ENCODE measurements around the gene SURF6.

SURF6 gene

GRCh38 chr9:133368249-133368881 is 32.4 kb upstream of the SURF6 start:
- DNase-seq (ENCODE audit: low read depth in 3 of 3): no peak

DNA sequence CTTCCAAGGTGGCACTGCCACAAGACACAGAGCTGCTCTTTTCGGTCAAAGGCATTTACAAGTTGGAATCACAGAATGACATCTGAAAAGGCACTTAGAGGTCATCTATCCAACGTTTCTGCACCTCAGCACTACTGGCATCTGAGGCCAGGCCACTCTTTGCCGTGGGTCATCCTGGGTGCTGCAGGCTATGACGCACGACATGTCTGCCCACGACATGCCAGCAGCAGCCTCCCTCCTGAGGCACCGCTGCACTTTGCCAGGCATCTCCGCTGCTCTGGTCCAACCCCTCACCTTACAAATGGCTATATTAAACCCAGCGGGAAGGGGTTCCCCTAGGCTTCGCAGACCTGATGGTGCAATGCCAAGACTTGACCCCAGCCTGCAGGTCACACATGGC is 31.8 kb upstream of the SURF6 start:
- no peak for DNase-seq (ENCODE audit: low read depth in 3 of 3)

- no peak for DNase-seq (ENCODE audit: low read depth in 3 of 3)
Measured at GRCh38 chr9:133367221-133367620, 31.2 kb upstream of the SURF6 start.

DNA sequence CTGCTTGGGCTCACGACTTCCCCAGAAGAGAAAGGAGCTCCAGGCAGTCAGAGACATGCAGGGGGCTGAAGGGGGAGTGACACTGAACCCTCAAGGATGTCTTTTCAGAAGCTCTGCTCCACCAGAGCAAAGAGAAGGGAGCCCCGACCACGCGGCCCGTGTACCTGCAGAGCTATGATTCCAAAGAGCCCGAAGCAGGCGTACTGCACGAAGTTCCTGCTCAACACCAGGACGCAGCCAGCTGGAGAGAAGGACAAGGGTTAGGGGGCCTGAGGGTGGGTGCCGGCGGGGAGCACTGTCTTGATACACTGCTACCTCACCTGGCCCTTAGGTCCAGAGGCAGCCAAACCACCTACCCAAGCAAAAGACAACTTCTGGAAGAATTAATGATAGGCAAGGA is 30.4 kb upstream of the SURF6 start:
- no peak for DNase-seq (ENCODE audit: low read depth in 3 of 3)

GRCh38 chr9:133362359-133363044 is 26.5 kb upstream of the SURF6 start:
- DNase-seq (ENCODE audit: low read depth in 3 of 3): no peak

GRCh38 chr9:133361507-133362092 is 25.6 kb upstream of the SURF6 start:
- DNase-seq (ENCODE audit: low read depth in 3 of 3): no peak

- no peak for DNase-seq (ENCODE audit: low read depth in 3 of 3)
Measured at GRCh38 chr9:133360400-133361393, 24.7 kb upstream of the SURF6 start.

- DNase-seq (ENCODE audit: low read depth in 3 of 3): no peak
Measured at GRCh38 chr9:133359399-133360175, 23.6 kb upstream of the SURF6 start.

GRCh38 chr9:133357656-133358055 is 21.7 kb upstream of the SURF6 start:
- DNase-seq (ENCODE audit: low read depth in 3 of 3): no peak

DNA sequence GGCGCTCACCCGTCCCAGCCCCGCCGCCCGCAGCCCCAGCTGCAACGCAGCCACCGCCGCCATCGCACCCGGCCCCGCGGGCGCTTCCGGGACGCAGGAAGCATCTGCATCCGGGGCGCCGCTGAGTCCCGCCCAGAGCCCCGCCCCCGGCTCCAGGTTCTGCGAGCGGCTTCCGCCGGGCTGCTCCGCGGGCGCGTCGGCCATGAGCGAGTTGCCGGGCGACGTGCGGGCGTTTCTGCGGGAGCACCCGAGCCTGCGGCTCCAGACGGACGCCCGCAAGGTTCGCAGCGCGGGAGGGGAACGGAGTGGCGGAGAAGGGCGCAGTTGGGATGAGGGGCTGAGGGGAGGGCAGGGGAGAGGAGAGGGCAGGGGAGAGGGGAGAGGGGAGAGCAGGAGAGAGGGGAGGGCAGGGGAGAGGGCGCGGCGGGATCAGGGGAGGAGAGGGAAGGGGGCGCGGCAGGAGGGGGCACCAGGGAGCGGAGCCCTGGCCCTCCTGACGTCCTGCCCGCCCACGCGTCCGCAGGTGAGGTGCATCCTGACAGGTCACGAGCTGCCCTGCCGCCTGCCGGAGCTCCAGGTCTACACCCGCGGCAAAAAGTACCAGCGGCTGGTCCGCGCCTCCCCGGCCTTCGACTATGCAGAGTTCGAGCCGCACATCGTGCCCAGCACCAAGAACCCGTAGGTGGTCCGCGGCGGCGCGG is 20.6 kb upstream of the SURF6 start, which contains the start of the genes SURF1 and SURF2:
TSS of gene SURF1 (minus strand) at position 97 of the 701 bp plus-strand sequence. CDS start at position 63, 34 bp downstream.
TSS of gene SURF2 (plus strand) at position 160 of the 701 bp plus-strand sequence. CDS start at position 203, 43 bp downstream.
- peak; percentile 80 to 85 (median 83) for DNase-seq (ENCODE audit: low read depth in 3 of 3)

DNA sequence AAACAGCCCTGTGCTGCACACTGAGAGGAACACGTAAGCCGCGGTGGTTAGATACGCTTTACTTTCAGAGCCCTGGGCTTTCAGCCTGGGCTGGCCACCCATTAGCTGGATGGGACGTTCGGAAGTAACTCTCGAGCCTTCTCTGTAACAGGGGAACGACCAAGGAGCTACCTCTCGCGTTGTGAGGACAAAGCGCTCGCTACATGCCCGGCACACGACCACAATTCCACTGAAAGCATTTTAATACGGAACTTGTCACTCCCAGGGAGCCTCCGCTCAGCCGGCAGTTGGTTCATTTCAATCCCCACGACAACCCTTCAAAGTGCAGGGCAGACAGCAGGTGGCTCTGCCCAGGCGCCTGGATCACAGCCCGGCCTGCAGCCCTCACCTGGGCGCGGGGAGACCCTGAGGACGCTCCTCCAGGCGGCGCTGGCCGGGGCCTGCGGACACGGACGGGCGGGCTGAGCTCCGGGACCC is 19.9 kb upstream of the SURF6 start:
- no peak for DNase-seq (ENCODE audit: low read depth in 3 of 3)

DNA sequence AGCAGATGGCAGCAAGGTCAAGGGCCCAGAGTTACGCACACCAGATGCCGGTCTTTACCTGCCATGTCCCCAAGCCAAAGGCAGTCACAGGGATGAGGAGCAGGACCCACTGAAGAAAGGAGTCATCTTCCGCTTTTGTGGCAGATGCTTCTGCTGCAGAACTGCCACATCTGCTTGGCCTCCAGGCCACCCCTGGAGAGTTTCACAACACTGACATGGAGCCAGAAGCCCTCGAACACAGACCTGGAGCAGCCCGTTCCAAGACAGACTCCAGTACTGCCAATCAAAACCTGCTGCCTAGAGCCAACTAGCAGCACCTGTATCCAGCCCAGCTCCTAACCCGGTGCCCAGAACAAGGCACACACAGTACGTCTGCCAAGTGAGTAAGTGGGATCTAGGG is 18.8 kb upstream of the SURF6 start:
- no peak for DNase-seq (ENCODE audit: low read depth in 3 of 3)

DNA sequence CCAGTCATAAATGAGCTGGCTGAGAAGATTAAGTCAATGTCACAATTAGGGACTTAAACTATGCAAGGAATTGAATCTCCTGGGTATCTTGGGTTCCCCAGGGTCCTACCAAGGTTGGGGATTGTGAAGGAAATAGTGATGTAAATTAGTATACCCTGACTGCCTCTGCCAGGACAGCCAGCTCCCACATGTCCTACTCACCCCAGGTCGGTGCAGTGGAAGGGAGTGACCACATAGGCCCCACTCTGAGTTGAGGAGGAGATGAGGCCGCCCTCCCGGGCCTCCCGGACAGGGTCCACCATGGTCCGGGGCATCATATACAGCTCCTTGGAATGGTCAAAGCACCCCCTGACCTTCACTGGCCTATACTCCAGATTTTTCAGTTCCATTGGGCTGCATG is 17.6 kb upstream of the SURF6 start:
- DNase-seq (ENCODE audit: low read depth in 3 of 3): no peak

DNA sequence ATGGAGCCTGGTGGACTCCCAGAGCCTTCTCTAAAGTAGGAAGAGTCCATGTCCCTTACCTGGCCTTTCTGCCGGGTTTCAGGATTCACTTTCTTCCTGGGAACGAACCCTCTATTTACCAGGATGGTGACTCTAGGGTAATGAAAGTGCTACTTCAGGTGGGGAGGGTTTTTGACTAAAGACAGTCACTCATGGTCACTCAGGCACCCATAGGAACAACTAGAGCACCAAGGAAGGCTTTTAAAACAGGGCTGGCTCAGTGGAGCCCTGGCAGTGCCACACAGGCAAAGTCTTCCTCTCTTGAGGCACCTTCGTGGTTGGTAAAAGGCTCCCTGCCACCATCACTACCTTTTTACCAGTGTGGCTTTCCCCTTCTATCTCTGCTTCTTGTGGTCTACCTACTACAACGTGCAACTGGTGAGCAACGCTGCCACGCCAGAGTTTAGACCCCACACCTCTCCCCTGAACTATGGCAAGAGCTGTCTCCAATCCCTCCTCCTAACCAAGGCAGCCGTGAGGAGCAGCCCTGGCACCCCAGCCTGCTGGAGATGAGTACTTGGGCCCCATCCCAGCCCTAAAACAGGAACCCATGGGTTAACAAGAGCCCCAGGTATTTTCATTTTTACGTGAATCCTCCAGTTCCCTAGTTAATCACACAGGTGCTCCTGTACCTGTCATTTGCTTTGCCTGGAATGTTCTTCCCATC is 16.8 kb upstream of the SURF6 start:
- DNase-seq (ENCODE audit: low read depth in 3 of 3): no peak

DNA sequence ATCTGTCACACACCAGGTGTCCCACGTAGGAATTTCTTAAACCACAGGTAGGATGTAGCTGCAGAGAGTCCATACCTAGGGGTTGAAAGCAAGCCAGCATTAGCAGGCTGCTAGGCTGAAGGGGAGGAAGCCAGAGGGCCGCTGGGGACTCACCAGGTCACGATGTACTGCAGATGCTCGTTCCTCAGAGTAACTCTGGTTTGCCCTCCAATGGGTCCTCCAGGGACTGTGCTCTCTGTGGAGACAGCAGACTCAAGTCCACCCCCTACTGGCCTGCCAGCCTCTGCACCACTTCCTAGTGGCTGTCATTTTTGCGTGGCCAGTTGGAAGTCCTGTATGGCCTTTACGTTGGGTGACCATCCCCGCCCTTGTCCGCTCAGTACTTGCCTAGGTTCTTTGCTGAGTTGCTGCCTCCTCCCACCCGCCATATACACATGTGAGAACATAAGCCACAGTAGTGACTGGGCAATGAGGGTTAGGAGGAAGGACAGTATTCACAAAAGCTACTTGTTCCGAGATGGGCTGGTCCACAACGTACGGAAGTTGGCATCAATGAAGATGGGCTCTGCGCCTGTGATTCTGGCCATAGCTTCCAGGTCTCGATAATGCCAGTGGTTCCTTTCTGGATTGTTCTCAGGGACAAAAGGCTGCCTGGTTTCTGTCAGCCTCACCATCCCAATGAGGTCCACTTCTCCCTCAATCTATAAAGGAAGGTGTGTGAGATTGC is 16.1 kb upstream of the SURF6 start:
- DNase-seq (ENCODE audit: low read depth in 3 of 3): no peak

GRCh38 chr9:133351526-133351907 is 15.5 kb upstream of the SURF6 start:
- no peak for DNase-seq (ENCODE audit: low read depth in 3 of 3)

DNA sequence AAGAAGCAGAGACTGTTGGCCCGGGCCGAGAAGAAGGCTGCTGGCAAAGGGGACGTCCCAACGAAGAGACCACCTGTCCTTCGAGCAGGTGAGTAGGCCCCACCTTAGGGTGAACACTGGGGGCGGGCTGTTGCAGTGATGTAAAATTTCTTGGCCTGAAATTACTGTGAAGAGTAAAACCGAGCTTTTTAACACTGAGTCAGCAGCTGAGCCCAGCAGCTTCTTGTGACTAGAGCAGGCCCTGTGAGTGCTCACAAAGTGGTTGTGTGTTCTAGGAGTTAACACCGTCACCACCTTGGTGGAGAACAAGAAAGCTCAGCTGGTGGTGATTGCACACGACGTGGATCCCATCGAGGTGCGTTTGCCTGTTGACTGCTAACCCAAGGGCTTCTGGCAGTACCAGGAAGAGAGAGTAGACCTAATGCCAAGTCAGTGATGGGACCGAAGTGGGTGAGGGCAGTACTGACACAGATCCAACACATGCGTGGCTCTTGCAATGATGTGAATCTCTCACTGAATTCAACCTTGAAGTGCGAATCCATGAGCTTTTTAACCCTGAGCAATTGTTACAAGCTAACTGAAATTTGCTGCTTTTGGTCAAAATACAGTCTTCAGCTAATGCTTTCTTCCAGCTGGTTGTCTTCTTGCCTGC is 14.1 kb upstream of the SURF6 start:
- no peak for DNase-seq (ENCODE audit: low read depth in 3 of 3)

All from stimulated activated CD4-positive, alpha-beta T cell treated with anti-CD3 and anti-CD28 coated beads, TNF-alpha, amount 100 ng/mL, for 4 hours (primary cell).